Activated T-cell treated with anti-CD3 and anti-CD28 coated beads, Interleukin-2, amount 50 U/mL, for 4 hours (primary cell): Measurements from ENCODE around the gene MOXD1. TPM values are rescaled to one million over a fixed set of nuclear protein-coding genes. Genes with fewer than 3 reads are reported as not detected.

Source experiments
- total RNA-seq, 3 donors: library from RNA; stranded (reverse); gene quantifications; one replicate each; pipeline ENCODE4 v1.2.1, GENCODE V29; 2021

MOXD1 gene
- total RNA-seq, 3 donors from 2014 or later = not detected

Other genes with a start within 250 kb of the MOXD1 start
- 10 to 100 TPM in 1 of 3 donors, 1 to 10 TPM in 2; 6.7 to 11.0 (median 7.9) TPM for gene STX7, start 111.6 kb upstream of the MOXD1 start, total RNA-seq
- gene TAAR9, start 136.8 kb upstream of the MOXD1 start, total RNA-seq = not detected
- not detected for gene TAAR8, start 151.2 kb upstream of the MOXD1 start, total RNA-seq
- not detected for gene TAAR6, start 168.8 kb upstream of the MOXD1 start, total RNA-seq
- not detected for gene TAAR5, start 188.3 kb upstream of the MOXD1 start, total RNA-seq
- not detected for gene TAAR2, start 222.8 kb upstream of the MOXD1 start, total RNA-seq